ENCODE measurements around the gene RAD18.

The RAD18 gene

GRCh38 chr3:8891303-8891702 lies 72.0 kb downstream of the RAD18 start:
- Mint-ChIP-seq H3K27ac (no peak overlapping the region), H3K4me1 (peaks cover 24% of the 10 kb centered on the region), H3K9me3 (no peaks in the 10 kb centered on the region), H3K36me3 (ENCODE audit: low read depth) (peaks cover 18% of the 10 kb centered on the region), H3K4me3 (no peak overlapping the region), H3K27me3 (ENCODE audit: low read depth, poor library complexity) (no peaks in the 10 kb centered on the region)
- DNase-seq = no peak
- no peak for TF ChIP-seq CTCF (IDR thresholded peaks at IDR 0.05)

- Mint-ChIP-seq H3K4me3 (no peak overlapping the region), H3K9me3 (peaks cover 15% of the 10 kb centered on the region), H3K27me3 (ENCODE audit: low read depth, poor library complexity) (no peaks in the 10 kb centered on the region), H3K27ac (no peak overlapping the region), H3K36me3 (ENCODE audit: low read depth) (peaks cover 35% of the 10 kb centered on the region), H3K4me1 (peaks cover 24% of the 10 kb centered on the region)
- DNase-seq = no peak
- no peak for TF ChIP-seq CTCF (IDR thresholded peaks at IDR 0.05)
Measured at GRCh38 chr3:8888301-8888915, 74.9 kb downstream of the RAD18 start.

- no peak for TF ChIP-seq CTCF (IDR thresholded peaks at IDR 0.05)
- peaks cover 27% of the 10 kb centered on the region for H3K4me1 Mint-ChIP-seq
- DNase-seq = no peak
- no peak overlapping the region for H3K4me3 Mint-ChIP-seq
- H3K36me3 Mint-ChIP-seq (ENCODE audit: low read depth) = peaks cover 42% of the 10 kb centered on the region
- H3K27ac Mint-ChIP-seq = no peak overlapping the region
- H3K27me3 Mint-ChIP-seq (ENCODE audit: low read depth, poor library complexity) = no peaks in the 10 kb centered on the region
- peaks cover 19% of the 10 kb centered on the region for H3K9me3 Mint-ChIP-seq
Measured at GRCh38 chr3:8887435-8888300, 75.6 kb downstream of the RAD18 start.

- Mint-ChIP-seq H3K4me3 (no peak overlapping the region), H3K27me3 (ENCODE audit: low read depth, poor library complexity) (no peaks in the 10 kb centered on the region), H3K36me3 (ENCODE audit: low read depth) (peaks cover 43% of the 10 kb centered on the region), H3K9me3 (peaks cover 20% of the 10 kb centered on the region), H3K27ac (peak overlapping the region; percentile 67), H3K4me1 (peaks cover 36% of the 10 kb centered on the region)
- no peak for DNase-seq
- no peak for TF ChIP-seq CTCF (IDR thresholded peaks at IDR 0.05)
Measured at GRCh38 chr3:8886546-8886945, 76.7 kb downstream of the RAD18 start.

GRCh38 chr3:8885536-8886316 lies 77.5 kb downstream of the RAD18 start:
- no peak for DNase-seq

More at GRCh38 chr3:8885536-8886316, 77.5 kb downstream of the RAD18 start:
- H3K36me3 Mint-ChIP-seq (ENCODE audit: low read depth) = peaks cover 46% of the 10 kb centered on the region
- no peaks in the 10 kb centered on the region for H3K27me3 Mint-ChIP-seq (ENCODE audit: low read depth, poor library complexity)
- H3K27ac Mint-ChIP-seq = no peak overlapping the region
- peaks cover 31% of the 10 kb centered on the region for H3K4me1 Mint-ChIP-seq
- no peak for TF ChIP-seq CTCF (IDR thresholded peaks at IDR 0.05)
- H3K9me3 Mint-ChIP-seq = peaks cover 20% of the 10 kb centered on the region
- no peak overlapping the region for H3K4me3 Mint-ChIP-seq
